ENCODE data around the gene SEPTIN10.

DNA sequence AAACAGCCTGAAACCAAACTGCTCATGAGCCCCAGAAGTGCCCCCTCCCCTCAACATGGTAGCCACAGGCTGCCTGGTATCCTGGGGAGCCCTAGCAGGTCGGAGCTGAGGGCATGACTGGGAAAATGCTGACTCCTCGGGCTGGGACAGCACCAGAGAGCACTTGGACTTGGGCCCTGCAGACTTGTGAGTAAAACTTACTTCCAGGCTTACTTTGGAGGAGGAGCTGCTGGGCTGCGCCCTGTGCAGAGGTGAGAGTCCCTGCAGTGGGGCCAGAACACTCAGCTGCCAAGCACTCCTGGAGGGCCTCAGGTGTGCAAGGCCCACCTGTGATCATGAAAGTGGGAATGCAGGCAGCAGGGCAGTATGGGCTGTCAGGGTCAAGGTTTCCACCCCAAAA lies 119.4 kb downstream of the SEPTIN10 start:
- TF ChIP-seq, protein P1, sequence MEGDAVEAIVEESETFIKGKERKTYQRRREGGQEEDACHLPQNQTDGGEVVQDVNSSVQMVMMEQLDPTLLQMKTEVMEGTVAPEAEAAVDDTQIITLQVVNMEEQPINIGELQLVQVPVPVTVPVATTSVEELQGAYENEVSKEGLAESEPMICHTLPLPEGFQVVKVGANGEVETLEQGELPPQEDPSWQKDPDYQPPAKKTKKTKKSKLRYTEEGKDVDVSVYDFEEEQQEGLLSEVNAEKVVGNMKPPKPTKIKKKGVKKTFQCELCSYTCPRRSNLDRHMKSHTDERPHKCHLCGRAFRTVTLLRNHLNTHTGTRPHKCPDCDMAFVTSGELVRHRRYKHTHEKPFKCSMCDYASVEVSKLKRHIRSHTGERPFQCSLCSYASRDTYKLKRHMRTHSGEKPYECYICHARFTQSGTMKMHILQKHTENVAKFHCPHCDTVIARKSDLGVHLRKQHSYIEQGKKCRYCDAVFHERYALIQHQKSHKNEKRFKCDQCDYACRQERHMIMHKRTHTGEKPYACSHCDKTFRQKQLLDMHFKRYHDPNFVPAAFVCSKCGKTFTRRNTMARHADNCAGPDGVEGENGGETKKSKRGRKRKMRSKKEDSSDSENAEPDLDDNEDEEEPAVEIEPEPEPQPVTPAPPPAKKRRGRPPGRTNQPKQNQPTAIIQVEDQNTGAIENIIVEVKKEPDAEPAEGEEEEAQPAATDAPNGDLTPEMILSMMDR (IDR thresholded peaks at IDR 0.05), result no peak
- TF ChIP-seq EZH2 (IDR thresholded peaks at IDR 0.05) (no peak), EZH2phosphoT487 (IDR thresholded peaks at IDR 0.05) (no peak)

Data from neural progenitor cell (in vitro differentiated cells).